Ovary (tissue), 9 donors: ENCODE measurements around the gene LDB3. TPM values are rescaled to one million over a fixed set of nuclear protein-coding genes. Genes with fewer than 3 reads are reported as not detected.

Experiments used
- DNase-seq, 5 donors: peaks; one replicate each; pipeline ENCODE4 v3.0.0-alpha.2; 2019 to 2020
- H3K27ac ChIP-seq, 2 donors: fragments of 200-600 bp; one replicate each; pipeline versions ENCODE4 v1.5.1 to v1.8.0; 2019 to 2022
- H3K27me3 ChIP-seq: fragments of 200-600 bp; one replicate; pipeline ENCODE4 v1.8.0; 2022
- H3K36me3 ChIP-seq: fragments of 200-600 bp; sonication (generic); one replicate; pipeline ENCODE4 v1.5.1; 2019
- H3K4me1 ChIP-seq: one replicate; pipeline ENCODE4 v1.8.1; 2013; ENCODE audit warnings: mild to moderate bottlenecking, moderate library complexity; ENCODE audit not compliant: insufficient read depth
- H3K4me3 ChIP-seq: fragments of 200-600 bp; sonication (generic); one replicate; pipeline ENCODE4 v1.5.1; 2017
- H3K9me3 ChIP-seq, 2 donors: fragments of 200-600 bp in 1 of 2; sonication (generic) in 1 of 2; one replicate each; pipeline versions ENCODE4 v1.5.1 to v1.8.1; 2013 to 2019; ENCODE audit warnings: mild to moderate bottlenecking in 1 of 2, moderate library complexity in 1 of 2
- EP300 ChIP-seq: sonication (generic); formaldehyde crosslinking; IDR thresholded peaks from one replicate; pipeline ENCODE4 v1.6.1; 2017; ENCODE audit warnings: antibody characterized with exemption
- POLR2A ChIP-seq: fragments of 450-650 bp; IDR thresholded peaks from one replicate; pipeline ENCODE4 v1.6.1; 2017; ENCODE audit warnings: antibody characterized with exemption, mild to moderate bottlenecking, moderate library complexity
- WGBS, 3 donors: extraction: QIAGEN DNeasy Blood & Tissue Kit in 1 of 3; methylation state at CpG; one replicate each; pipeline versions ENCODE4 v1.1.5 to v1.1.7; 2013 to 2017; 5-methylcytosine and 5-hydroxymethylcytosine counted together
- intact Hi-C, 4 donors: fragments of 100-400 bp; cut with DNase I; formaldehyde crosslinking; loops; one replicate each; pipeline versions ENCODE4 v1.11.0 to v1.15.1; 2022 to 2023
- polyA plus RNA-seq, 2 donors: library from polyadenylated mRNA; stranded (reverse); fragments of 200-250 nt in 1 of 2; fragments of 350-450 nt in 1 of 2; fragmentation: Illumina TruSeq in 1 of 2; extraction: RNeasy Lipid Tissue Mini Kit (QIAGEN cat#74804) in 1 of 2; gene quantifications; one replicate each; pipeline ENCODE4 v1.2.3, GENCODE V29; 2013 to 2014
- total RNA-seq, 7 donors: library from RNA; depleted of rRNA in 2 of 7; stranded (reverse); fragments of >200 nt in 2 of 7; fragmentation: NEBNext Ultra II Directional in 3 of 7; extraction: Animal tissue kit (Norgen Biotek cat#: 25700) in 3 of 7; gene quantifications; one replicate each; pipeline versions ENCODE4 v1.1.0 to v1.2.4, GENCODE V29; 2016 to 2023
- TF ChIP-seq, protein P1 (sequence below), 3 donors: fragments of 450-650 bp in 2 of 3; fragments of 200-600 bp in 1 of 3; IDR thresholded peaks; one replicate each; pipeline versions ENCODE4 v1.5.1 to v1.8.0; 2016 to 2022; ENCODE audit warnings: antibody characterized with exemption in 3 of 3, mild to moderate bottlenecking in 1 of 3
- donor health status: DM: no; HTN: no; CAD: no; lungs with moderate emphysema.
- donor health status: DM: no; HTN: no; CAD: no.
- donor health status: Bipolar disorder and iron deficiency.
- donor health status: DM: yes; HTN: yes; CAD: no.
- donor health status: DM: no; HTN: no; CAD: no.
- donor health status: DM: yes; HTN: yes; CAD: no.

The LDB3 gene
- total and polyA plus RNA-seq, 9 donors: 1.5 to 12.9 (median 3.6) TPM

DNA sequence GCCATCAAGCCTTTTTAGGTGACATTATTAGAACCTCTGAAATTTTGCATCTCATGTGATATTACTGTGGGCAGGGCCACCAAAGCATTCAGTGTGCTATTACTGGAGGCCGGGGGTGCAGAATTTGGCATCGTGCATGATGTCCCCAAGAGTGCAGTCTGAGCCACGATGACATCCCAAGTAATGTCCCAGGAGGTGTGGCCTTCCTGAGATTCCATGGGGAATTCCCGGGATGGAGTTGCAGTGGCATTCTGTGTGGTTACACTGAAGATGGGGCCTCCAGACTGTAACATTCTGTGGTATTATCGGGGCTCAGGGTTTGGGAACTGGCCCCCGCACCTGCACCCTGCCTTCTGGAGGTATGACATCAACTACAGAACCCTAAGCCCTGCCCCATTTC is 9.1 kb downstream of the LDB3 start:
- H3K27ac ChIP-seq: no peak overlapping the region
- DNase-seq: no peak
- 78 to 92% (median 86%) methylated on average over 6 of the region's 6 CpGs for WGBS, 3 donors
- H3K9me3 ChIP-seq: no peaks in the 10 kb centered on the region
- H3K36me3 ChIP-seq: no peaks in the 10 kb centered on the region
- no peaks in the 10 kb centered on the region for H3K27me3 ChIP-seq
- H3K4me1 ChIP-seq: peaks cover 17% of the 10 kb centered on the region
- H3K4me3 ChIP-seq: no peak overlapping the region
- intact Hi-C loops: no loop called here
- TF ChIP-seq EP300 (no peak), POLR2A (no peak)
- TF ChIP-seq, protein P1, sequence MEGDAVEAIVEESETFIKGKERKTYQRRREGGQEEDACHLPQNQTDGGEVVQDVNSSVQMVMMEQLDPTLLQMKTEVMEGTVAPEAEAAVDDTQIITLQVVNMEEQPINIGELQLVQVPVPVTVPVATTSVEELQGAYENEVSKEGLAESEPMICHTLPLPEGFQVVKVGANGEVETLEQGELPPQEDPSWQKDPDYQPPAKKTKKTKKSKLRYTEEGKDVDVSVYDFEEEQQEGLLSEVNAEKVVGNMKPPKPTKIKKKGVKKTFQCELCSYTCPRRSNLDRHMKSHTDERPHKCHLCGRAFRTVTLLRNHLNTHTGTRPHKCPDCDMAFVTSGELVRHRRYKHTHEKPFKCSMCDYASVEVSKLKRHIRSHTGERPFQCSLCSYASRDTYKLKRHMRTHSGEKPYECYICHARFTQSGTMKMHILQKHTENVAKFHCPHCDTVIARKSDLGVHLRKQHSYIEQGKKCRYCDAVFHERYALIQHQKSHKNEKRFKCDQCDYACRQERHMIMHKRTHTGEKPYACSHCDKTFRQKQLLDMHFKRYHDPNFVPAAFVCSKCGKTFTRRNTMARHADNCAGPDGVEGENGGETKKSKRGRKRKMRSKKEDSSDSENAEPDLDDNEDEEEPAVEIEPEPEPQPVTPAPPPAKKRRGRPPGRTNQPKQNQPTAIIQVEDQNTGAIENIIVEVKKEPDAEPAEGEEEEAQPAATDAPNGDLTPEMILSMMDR (IDR thresholded peaks at IDR 0.05): no peak

DNA sequence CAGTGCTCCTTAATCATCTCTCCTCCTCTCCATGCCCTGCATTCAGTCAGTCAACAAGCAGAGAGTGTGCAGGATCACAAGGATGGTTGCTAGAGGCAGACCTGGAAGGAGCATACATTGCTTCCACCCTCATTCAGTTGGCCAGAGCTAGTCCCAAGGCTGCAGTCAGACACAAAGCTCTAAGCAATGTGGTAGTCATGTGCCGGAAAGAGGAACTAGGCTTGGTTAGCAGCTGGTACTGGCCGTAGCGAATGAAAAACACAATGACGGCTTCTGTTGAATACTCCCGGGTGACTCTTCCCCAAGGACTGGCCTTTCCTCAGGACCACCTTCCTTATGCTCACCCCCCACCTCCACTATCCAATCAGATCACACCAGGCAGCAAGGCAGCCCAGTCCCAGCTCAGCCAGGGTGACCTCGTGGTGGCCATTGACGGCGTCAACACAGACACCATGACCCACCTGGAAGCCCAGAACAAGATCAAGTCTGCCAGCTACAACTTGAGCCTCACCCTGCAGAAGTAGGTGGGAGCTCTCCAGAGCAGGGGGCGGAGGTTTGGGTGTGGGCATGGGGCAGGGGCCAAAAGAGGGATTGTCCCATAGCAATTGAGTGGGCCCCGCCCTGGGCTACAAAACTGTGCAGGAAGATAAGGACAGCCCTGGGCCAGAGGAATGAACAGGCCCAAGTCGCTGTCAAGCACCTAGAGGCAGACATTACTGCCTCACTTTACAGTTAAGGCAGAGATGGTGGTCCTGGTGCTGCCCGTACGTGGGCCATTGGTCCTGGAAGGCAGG is 10.9 kb downstream of the LDB3 start:
- intact Hi-C loops: no loop called here
- WGBS, 3 donors: 89 to 93% (median 89%) methylated on average over 13 of the region's 13 CpGs
- no peaks in the 10 kb centered on the region for H3K36me3 ChIP-seq

DNA sequence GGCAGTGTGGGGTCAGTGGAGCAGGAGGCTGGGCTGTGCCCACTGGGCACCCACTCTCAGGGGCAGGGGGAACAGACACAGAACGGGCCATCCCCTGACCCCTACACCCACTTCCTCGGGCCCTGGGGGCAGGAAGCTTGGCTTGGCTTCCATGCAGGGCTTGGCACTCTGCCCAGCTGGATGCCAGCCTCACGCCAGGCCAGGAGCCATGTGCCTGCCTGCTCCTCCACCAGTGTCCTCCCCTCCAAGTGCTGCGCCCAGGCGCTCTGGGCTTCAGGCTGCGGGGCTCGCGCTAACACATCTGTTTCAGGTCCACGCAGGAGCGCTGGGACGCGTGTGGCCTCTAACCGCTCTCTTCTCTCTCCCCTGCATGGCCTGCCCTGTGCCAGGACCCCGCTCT is 12.7 kb downstream of the LDB3 start:
- H3K4me3 ChIP-seq: no peak overlapping the region
- DNase-seq: peak in 1 of 5 donors; percentile 29
- TF ChIP-seq EP300 (no peak), POLR2A (no peak)
- TF ChIP-seq, protein P1 (IDR thresholded peaks at IDR 0.05): no peak
- peaks cover 9% of the 10 kb centered on the region for H3K4me1 ChIP-seq
- intact Hi-C loops: no loop called here
- H3K27me3 ChIP-seq: no peaks in the 10 kb centered on the region
- WGBS, 3 donors: 87 to 90% (median 88%) methylated on average over 13 to 14 of the region's 14 CpGs
- no peaks in the 10 kb centered on the region for H3K9me3 ChIP-seq
- no peaks in the 10 kb centered on the region for H3K36me3 ChIP-seq
- H3K27ac ChIP-seq: no peak overlapping the region

More for the DNA sequence above, 10.9 kb downstream of the LDB3 start:
- no peak for DNase-seq
- Histone ChIP-seq H3K27me3 (no peaks in the 10 kb centered on the region), H3K27ac (no peak overlapping the region), H3K4me1 (peaks cover 7% of the 10 kb centered on the region), H3K4me3 (no peak overlapping the region), H3K9me3 (no peaks in the 10 kb centered on the region)
- no peak for TF ChIP-seq EP300
- TF ChIP-seq, protein P1 (IDR thresholded peaks at IDR 0.05): no peak
- TF ChIP-seq POLR2A: no peak

DNA sequence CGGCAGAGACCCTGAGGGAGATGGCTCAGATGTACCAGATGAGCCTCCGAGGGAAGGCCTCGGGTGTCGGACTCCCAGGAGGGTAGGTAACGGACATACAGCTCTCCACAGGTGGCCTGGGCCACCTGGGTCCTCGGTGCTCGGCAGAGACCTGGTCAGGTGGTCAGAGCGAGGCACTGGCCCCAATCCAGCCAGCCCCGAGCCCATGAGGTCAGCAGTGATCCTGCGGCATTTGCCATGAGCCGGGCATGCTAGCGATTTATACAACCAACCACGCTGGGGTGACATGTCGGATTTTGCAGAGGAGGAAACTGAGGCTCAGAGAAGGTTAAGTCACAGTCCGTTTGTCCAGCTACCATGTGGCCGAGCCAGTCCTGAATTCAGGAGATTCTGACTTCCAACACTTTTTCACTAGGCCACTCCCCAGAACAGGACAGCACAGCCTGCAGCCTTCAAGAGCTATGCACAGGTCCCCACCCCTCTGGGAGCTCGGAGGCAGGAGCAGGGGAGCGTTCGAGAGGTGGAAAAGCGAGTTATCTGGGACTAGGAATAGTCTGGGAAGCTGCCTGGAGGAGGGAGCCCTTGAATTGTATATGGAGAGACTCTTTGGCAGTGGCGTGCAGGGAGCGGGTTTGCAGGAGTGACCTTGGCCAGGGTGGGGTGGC is 13.5 kb downstream of the LDB3 start:
- no peak overlapping the region for H3K27ac ChIP-seq
- H3K27me3 ChIP-seq: no peaks in the 10 kb centered on the region
- no peak overlapping the region for H3K4me3 ChIP-seq
- no peaks in the 10 kb centered on the region for H3K36me3 ChIP-seq
- peaks cover 9% of the 10 kb centered on the region for H3K4me1 ChIP-seq
- WGBS, 3 donors: 87 to 93% (median 91%) methylated on average over 19 to 22 of the region's 22 CpGs
- intact Hi-C loops: no loop called here
- no peaks in the 10 kb centered on the region for H3K9me3 ChIP-seq
- DNase-seq: peak in 1 of 5 donors; percentile 25
- TF ChIP-seq EP300: no peak
- TF ChIP-seq POLR2A: no peak
- TF ChIP-seq, protein P1 (IDR thresholded peaks at IDR 0.05): no peak
